ENCODE measurements around the gene MTPN. TPM values are rescaled to one million over a fixed set of nuclear protein-coding genes. Genes with fewer than 3 reads are reported as not detected.

The MTPN gene
- total RNA-seq, 2 experiments from 2014 or later = 138 to 142 TPM

GRCh38 chr7:136004083-136004482 lies 26.9 kb upstream of the MTPN start:
- Mint-ChIP-seq H3K27me3 (ENCODE audit: low read depth) (peaks cover 3% of the 10 kb centered on the region), H3K4me3 (no peak overlapping the region), H3K36me3 (ENCODE audit: low read depth) (no peaks in the 10 kb centered on the region), H3K9me3 (ENCODE audit: insufficient read depth) (no peaks in the 10 kb centered on the region), H3K27ac (no peak overlapping the region), H3K4me1 (ENCODE audit: low read depth) (no peaks in the 10 kb centered on the region)
- ATAC-seq (no peak), DNase-seq (no peak)
- ChIA-PET CTCF (no interaction called here), POLR2A (interaction anchor here (0.6 kb wide), 1 partner anchor 161 kb away, joined by 4 read pairs; no protein-coding TSS in a partner anchor)

- Mint-ChIP-seq H3K27me3 (ENCODE audit: low read depth) (peaks cover 3% of the 10 kb centered on the region), H3K9me3 (ENCODE audit: insufficient read depth) (no peaks in the 10 kb centered on the region), H3K36me3 (ENCODE audit: low read depth) (no peaks in the 10 kb centered on the region), H3K4me3 (no peak overlapping the region), H3K4me1 (ENCODE audit: low read depth) (no peaks in the 10 kb centered on the region), H3K27ac (no peak overlapping the region)
- ChIA-PET CTCF (no interaction called here), POLR2A (no interaction called here)
- ATAC-seq (no peak), DNase-seq (no peak)
These were observed 25.6 kb upstream of the MTPN start for GRCh38 chr7:136002802-136003201.

GRCh38 chr7:136000288-136000913 lies 23.2 kb upstream of the MTPN start:
- no peak for ATAC-seq
- no peak for DNase-seq
- CTCF ChIA-PET = interaction anchor here (1.6 to 2.6 kb wide), 2 partner anchors 8 to 199 kb away, joined by 9 to 11 read pairs; no protein-coding TSS in a partner anchor
- Mint-ChIP-seq H3K27ac (no peak overlapping the region), H3K4me3 (no peak overlapping the region), H3K27me3 (ENCODE audit: low read depth) (peaks cover 3% of the 10 kb centered on the region), H3K4me1 (ENCODE audit: low read depth) (no peaks in the 10 kb centered on the region), H3K9me3 (ENCODE audit: insufficient read depth) (no peaks in the 10 kb centered on the region), H3K36me3 (ENCODE audit: low read depth) (no peaks in the 10 kb centered on the region)
- POLR2A ChIA-PET = interaction anchor here (0.7 kb wide), 1 partner anchor 34 kb away, joined by 4 read pairs; no protein-coding TSS in a partner anchor

- Mint-ChIP-seq H3K27me3 (ENCODE audit: low read depth) (peaks cover 3% of the 10 kb centered on the region), H3K4me3 (no peak overlapping the region), H3K4me1 (ENCODE audit: low read depth) (peaks cover 9% of the 10 kb centered on the region), H3K27ac (no peak overlapping the region), H3K9me3 (ENCODE audit: insufficient read depth) (no peaks in the 10 kb centered on the region), H3K36me3 (ENCODE audit: low read depth) (no peaks in the 10 kb centered on the region)
- POLR2A ChIA-PET = no interaction called here
- ATAC-seq = no peak
- CTCF ChIA-PET = no interaction called here
- DNase-seq = no peak
These were observed 20.9 kb upstream of the MTPN start for GRCh38 chr7:135998081-135998480.

- DNase-seq (no peak), ATAC-seq (no peak)
- H3K4me3 Mint-ChIP-seq = no peak overlapping the region
- H3K9me3 Mint-ChIP-seq (ENCODE audit: insufficient read depth) = no peaks in the 10 kb centered on the region
- H3K27ac Mint-ChIP-seq = no peak overlapping the region
- peaks cover 15% of the 10 kb centered on the region for H3K4me1 Mint-ChIP-seq (ENCODE audit: low read depth)
- no peaks in the 10 kb centered on the region for H3K36me3 Mint-ChIP-seq (ENCODE audit: low read depth)
- CTCF ChIA-PET = no interaction called here
- POLR2A ChIA-PET = no interaction called here
- H3K27me3 Mint-ChIP-seq (ENCODE audit: low read depth) = no peaks in the 10 kb centered on the region
These were observed 18.6 kb upstream of the MTPN start for GRCh38 chr7:135995748-135996147.

- ChIA-PET POLR2A (interaction anchor here (1.1 to 1.6 kb wide), 2 partner anchors 11 to 31 kb away, joined by 3 to 4 read pairs; no protein-coding TSS in a partner anchor), CTCF (interaction anchor here (1.0 to 1.2 kb wide), 2 partner anchors 11 to 16 kb away, joined by 3 to 4 read pairs; no protein-coding TSS in a partner anchor)
- Mint-ChIP-seq H3K4me1 (ENCODE audit: low read depth) (peaks cover 15% of the 10 kb centered on the region), H3K27ac (no peak overlapping the region), H3K4me3 (no peak overlapping the region), H3K9me3 (ENCODE audit: insufficient read depth) (no peaks in the 10 kb centered on the region), H3K36me3 (ENCODE audit: low read depth) (peaks cover 2% of the 10 kb centered on the region), H3K27me3 (ENCODE audit: low read depth) (peaks cover 3% of the 10 kb centered on the region)
- ATAC-seq (no peak), DNase-seq (no peak)
These were observed 17.5 kb upstream of the MTPN start for GRCh38 chr7:135994466-135995205.

- Mint-ChIP-seq H3K36me3 (ENCODE audit: low read depth) (peaks cover 2% of the 10 kb centered on the region), H3K4me3 (no peak overlapping the region), H3K9me3 (ENCODE audit: insufficient read depth) (no peaks in the 10 kb centered on the region), H3K4me1 (ENCODE audit: low read depth) (peaks cover 15% of the 10 kb centered on the region), H3K27ac (no peak overlapping the region), H3K27me3 (ENCODE audit: low read depth) (peaks cover 3% of the 10 kb centered on the region)
- ATAC-seq (peak; percentile 23), DNase-seq (no peak)
- CTCF ChIA-PET = interaction anchor here (1.2 kb wide), 1 partner anchor 16 kb away, joined by 4 read pairs; no protein-coding TSS in a partner anchor
- POLR2A ChIA-PET = interaction anchor here (1.6 kb wide), 1 partner anchor 10 kb away, joined by 4 read pairs; no protein-coding TSS in a partner anchor
These were observed 16.8 kb upstream of the MTPN start for GRCh38 chr7:135993950-135994349.

- peaks cover 2% of the 10 kb centered on the region for H3K36me3 Mint-ChIP-seq (ENCODE audit: low read depth)
- no peak overlapping the region for H3K27ac Mint-ChIP-seq
- peaks cover 3% of the 10 kb centered on the region for H3K27me3 Mint-ChIP-seq (ENCODE audit: low read depth)
- no peaks in the 10 kb centered on the region for H3K9me3 Mint-ChIP-seq (ENCODE audit: insufficient read depth)
- ChIA-PET CTCF (no interaction called here), POLR2A (interaction anchor here (0.6 kb wide), 1 partner anchor 860 kb away, joined by 3 read pairs; no protein-coding TSS in a partner anchor)
- peaks cover 15% of the 10 kb centered on the region for H3K4me1 Mint-ChIP-seq (ENCODE audit: low read depth)
- ATAC-seq (no peak), DNase-seq (no peak)
- no peak overlapping the region for H3K4me3 Mint-ChIP-seq
These were observed 14.7 kb upstream of the MTPN start for GRCh38 chr7:135991906-135992305.

- Mint-ChIP-seq H3K4me1 (ENCODE audit: low read depth) (peaks cover 15% of the 10 kb centered on the region), H3K4me3 (no peak overlapping the region), H3K27ac (no peak overlapping the region), H3K27me3 (ENCODE audit: low read depth) (peaks cover 3% of the 10 kb centered on the region), H3K36me3 (ENCODE audit: low read depth) (peaks cover 2% of the 10 kb centered on the region), H3K9me3 (ENCODE audit: insufficient read depth) (no peaks in the 10 kb centered on the region)
- no peak for ATAC-seq
- no peak for DNase-seq
- CTCF ChIA-PET = interaction anchor here (1.0 to 1.3 kb wide), 2 partner anchors 17 to 190 kb away, joined by 3 read pairs; no protein-coding TSS in a partner anchor
- POLR2A ChIA-PET = interaction anchor here (0.6 kb wide), 1 partner anchor 860 kb away, joined by 3 read pairs; no protein-coding TSS in a partner anchor
These were observed 14.2 kb upstream of the MTPN start for GRCh38 chr7:135991322-135991721.

- Mint-ChIP-seq H3K36me3 (ENCODE audit: low read depth) (peaks cover 7% of the 10 kb centered on the region), H3K4me1 (ENCODE audit: low read depth) (peaks cover 15% of the 10 kb centered on the region), H3K27me3 (ENCODE audit: low read depth) (peaks cover 3% of the 10 kb centered on the region), H3K27ac (no peak overlapping the region), H3K9me3 (ENCODE audit: insufficient read depth) (no peaks in the 10 kb centered on the region), H3K4me3 (no peak overlapping the region)
- no peak for ATAC-seq
- ChIA-PET CTCF (interaction anchor here (1.0 to 1.3 kb wide), 2 partner anchors 18 to 189 kb away, joined by 3 read pairs; no protein-coding TSS in a partner anchor), POLR2A (no interaction called here)
- no peak for DNase-seq
These were observed 13.1 kb upstream of the MTPN start for GRCh38 chr7:135990258-135990657.

- POLR2A ChIA-PET = no interaction called here
These were observed 4.9 kb upstream of the MTPN start for GRCh38 chr7:135981958-135982646.

More at GRCh38 chr7:135981958-135982646, 4.9 kb upstream of the MTPN start:
- Mint-ChIP-seq H3K4me3 (peak overlapping the region; percentile 72), H3K27me3 (ENCODE audit: low read depth) (no peaks in the 10 kb centered on the region), H3K4me1 (ENCODE audit: low read depth) (peaks cover 52% of the 10 kb centered on the region), H3K27ac (peak overlapping the region; percentile 54), H3K36me3 (ENCODE audit: low read depth) (peaks cover 6% of the 10 kb centered on the region), H3K9me3 (ENCODE audit: insufficient read depth) (no peaks in the 10 kb centered on the region)
- ATAC-seq (no peak), DNase-seq (no peak)
- CTCF ChIA-PET = interaction anchor here (0.7 to 1.9 kb wide), 3 partner anchors 15 to 320 kb away, joined by 3 to 5 read pairs (median 4); partner anchors contain the start of gene STMP1

Measured in activated CD8-positive, alpha-beta T cell treated with anti-CD3 and anti-CD28 coated beads, Interleukin-2, amount 10 ng/mL, durations not matched to agents 7 days and 5 days (primary cell).